ENCODE results near the gene HFE.
"Not testable (repeated sequence)": the region's sequence is repeated elsewhere in the genome, so short reads cannot be mapped to it uniquely, and the experiment has no call there.

Gene HFE

DNA sequence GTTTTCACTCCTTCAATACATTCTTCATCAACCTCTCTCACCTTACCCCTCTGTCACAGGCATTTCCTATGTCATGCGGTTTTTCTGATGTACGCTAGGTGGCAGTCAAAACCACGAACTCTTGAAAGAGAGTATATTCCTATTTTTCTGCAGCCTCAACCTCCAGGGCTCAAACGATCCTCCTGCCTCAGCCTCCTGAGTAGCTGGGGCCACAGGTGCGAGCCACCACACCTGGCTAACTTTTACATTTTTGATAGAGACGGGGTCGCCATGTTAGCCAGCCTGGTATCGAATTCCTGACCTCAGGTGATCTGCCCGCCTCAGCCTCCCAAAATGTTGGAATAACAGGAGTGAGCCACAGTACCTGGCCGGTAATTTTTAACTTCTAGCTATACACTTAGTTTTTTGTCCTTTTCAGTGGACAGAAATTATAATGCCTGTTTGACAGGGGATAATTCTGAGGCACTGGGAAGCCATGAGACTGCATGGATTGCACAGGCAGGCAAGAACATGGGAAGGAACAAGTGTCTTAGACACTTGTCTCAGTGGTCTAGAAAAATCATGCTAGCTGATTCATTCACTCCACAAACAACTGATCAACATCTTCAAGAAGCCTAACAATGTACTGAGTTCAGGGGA, 22.5 kb upstream of the HFE start:
- DNase-seq: peak; percentile 60

DNA sequence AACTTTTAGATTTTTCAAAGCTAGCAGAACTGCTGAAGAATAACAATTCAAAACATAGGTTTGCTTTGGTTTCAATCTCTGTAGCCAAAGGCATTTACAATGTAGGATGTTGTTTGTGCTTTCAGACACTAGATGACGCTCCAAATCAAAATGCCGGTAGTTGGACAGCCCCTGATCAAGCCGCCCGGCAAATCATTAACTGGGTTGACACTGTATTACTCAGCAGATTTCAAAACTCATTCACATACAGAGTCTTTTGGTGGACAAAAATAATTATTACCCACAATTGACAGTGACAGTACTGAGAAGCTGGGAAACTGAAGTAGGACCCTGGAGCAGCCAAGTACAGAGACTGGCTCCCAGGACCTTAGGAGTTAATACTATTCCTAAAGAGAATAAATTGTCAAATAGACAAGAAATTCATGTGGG, 21.3 kb upstream of the HFE start:
- DNase-seq: peak; percentile 71

DNA sequence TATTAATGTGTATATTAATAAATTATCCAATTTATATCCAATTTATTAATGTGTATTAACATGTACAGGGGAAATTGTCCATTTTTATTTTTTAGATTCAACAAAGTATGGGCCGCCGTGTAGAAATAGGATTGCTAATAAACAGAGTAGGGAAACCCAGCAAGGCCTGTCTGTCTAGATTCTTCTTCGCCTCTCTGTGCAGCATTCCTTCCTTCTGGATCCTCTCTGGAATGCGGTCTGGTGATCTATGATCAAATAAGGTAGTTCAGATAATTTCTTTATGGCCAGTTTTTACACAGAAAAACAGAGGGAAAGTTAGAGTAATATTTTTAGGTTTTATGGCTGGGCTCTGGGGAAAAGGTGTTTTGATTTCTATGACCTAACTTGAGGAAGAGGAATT, 19.9 kb upstream of the HFE start:
- no peak for DNase-seq

DNA sequence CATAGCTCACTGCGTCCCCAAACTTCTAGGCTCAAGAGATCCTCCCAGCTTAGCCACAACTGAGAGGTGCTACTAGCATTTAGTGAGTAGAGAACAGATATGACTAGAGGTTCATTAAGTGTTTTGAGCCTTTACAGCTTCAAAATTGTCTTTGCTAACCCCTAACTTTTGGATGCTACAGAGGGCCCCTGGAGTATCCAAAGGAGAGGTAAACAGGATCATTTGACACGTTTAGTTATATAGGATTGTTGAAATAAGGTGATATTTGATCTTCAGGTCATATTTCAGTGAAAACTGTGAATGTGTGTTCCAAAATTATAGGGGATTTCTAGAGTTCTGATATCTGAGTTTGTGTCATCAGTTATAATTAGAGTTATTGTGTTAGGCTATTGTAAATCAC, 19.2 kb upstream of the HFE start:
- DNase-seq: no peak

DNA sequence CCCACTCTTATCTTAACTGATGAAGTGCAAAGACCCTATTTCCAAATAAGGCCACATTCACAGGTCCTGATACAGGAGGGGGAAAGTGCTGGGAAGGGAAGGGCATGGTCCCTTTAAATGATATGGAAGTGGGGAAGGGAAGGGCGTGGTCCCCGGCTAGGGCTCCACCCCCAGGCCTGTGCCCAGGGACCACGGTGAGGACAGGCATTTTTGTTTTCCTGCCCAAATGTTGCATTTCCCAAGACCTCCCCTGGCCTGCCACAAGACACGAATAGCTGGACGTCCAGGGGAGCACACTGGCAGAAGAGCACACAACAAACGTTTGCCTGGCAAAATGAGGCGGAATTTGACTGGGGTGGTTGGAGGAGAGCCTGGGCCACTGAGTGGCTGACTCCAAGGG, 16.1 kb upstream of the HFE start:
- DNase-seq: no peak

DNA sequence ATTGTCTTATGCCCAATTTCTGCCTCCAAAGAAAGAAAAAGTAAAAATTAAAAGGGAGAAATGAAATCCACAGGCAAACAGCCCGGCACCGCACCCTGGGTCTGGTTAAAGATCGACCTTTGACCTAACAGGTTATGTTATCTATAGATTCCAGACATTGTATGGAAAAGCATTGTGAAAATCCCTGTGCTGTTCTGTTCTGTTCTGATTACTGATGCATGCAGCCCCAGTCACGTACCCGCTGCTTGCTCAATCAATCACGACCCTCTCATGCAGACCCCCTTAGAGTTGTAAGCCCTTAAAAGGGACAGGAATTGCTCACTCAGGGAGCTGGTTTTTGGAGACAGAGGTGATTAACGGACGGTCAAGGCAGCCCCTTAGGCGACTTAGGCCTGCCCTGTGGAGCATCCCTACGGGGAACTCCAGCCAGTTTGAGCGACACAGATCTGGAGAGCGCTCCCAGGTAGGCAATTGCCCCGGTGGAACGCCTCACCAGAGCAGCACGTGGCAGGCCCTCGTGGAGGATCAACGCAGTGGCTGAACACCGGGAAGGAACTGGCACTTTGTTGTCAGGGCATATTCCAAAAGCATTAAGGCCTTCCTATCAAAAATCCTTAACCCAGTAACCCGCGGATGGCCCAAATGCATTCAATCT, 12.0 kb upstream of the HFE start:
- no peak for DNase-seq

DNA sequence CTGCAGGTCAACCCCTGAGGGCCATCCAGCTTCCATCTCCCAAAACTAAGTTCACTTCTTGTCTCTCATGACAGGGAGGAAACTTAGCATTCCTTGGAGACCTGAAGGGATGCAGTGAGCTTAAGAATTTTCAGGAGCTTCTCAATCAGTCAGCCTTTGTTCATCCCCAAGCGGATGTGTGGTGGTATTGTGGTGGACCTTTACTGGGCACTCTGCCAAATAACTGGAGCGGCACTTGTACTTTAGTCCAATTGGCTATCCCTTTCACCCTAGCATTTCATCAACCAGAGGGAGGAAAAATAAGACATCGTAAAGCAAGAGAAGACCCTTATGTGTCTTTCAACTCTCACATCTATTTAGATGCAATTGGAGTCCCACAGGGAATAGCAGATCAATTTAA, 9.2 kb upstream of the HFE start:
- DNase-seq: not testable (repeated sequence)

DNA sequence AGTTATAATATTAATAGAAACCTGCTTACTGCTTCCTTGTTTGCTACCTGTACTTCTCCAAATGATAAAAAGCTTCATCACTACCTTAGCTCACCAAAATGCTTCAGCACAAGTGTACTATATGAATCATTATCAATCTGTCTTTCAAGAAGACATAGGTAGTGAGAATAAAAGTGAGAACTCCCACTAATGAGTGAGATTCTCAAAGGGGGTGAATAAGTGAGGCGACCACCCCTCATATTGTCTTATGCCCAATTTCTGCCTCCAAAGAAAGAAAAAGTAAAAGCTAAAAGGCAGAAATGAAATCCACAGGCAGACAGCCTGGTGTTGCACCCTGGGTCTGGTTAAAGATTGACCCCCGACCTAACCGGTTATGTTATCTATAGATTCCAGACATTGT, 6.1 kb upstream of the HFE start:
- not testable (repeated sequence) for DNase-seq

DNA sequence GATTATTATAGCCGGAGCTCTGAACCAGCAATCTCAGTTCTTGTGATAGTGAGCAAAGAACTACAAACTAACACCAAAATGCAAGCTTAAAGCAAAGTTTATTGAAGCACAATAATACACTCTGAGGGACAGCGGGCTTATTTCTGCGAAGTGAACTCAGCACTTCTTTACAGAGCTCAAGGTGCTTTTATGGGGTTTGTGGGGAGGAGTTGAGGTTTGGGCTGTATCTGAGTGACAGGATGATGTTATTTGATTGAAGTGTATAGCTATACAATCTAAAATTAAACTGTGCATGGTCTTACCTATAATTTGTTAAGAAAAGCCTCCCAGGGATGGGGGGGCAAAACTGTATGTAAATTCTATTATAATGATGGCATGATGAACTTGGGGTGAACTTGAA, 1.0 kb upstream of the HFE start:
- DNase-seq: no peak

DNA sequence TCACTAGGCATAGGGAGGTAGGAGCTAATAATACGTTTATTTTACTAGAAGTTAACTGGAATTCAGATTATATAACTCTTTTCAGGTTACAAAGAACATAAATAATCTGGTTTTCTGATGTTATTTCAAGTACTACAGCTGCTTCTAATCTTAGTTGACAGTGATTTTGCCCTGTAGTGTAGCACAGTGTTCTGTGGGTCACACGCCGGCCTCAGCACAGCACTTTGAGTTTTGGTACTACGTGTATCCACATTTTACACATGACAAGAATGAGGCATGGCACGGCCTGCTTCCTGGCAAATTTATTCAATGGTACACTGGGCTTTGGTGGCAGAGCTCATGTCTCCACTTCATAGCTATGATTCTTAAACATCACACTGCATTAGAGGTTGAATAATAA, 1.1 kb downstream of the HFE start:
- no peak for DNase-seq

DNA sequence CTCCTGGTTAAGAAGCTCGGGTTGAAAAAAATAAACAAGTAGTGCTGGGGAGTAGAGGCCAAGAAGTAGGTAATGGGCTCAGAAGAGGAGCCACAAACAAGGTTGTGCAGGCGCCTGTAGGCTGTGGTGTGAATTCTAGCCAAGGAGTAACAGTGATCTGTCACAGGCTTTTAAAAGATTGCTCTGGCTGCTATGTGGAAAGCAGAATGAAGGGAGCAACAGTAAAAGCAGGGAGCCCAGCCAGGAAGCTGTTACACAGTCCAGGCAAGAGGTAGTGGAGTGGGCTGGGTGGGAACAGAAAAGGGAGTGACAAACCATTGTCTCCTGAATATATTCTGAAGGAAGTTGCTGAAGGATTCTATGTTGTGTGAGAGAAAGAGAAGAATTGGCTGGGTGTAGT, 2.0 kb downstream of the HFE start:
- DNase-seq: no peak

DNA sequence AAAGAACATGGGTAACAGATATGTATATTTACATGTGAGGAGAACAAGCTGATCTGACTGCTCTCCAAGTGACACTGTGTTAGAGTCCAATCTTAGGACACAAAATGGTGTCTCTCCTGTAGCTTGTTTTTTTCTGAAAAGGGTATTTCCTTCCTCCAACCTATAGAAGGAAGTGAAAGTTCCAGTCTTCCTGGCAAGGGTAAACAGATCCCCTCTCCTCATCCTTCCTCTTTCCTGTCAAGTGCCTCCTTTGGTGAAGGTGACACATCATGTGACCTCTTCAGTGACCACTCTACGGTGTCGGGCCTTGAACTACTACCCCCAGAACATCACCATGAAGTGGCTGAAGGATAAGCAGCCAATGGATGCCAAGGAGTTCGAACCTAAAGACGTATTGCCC, 5.2 kb downstream of the HFE start:
- no peak for DNase-seq

DNA sequence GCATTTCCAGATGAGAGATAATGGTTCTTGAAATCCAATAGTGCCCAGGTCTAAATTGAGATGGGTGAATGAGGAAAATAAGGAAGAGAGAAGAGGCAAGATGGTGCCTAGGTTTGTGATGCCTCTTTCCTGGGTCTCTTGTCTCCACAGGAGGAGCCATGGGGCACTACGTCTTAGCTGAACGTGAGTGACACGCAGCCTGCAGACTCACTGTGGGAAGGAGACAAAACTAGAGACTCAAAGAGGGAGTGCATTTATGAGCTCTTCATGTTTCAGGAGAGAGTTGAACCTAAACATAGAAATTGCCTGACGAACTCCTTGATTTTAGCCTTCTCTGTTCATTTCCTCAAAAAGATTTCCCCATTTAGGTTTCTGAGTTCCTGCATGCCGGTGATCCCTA, 6.8 kb downstream of the HFE start:
- DNase-seq: no peak

DNA sequence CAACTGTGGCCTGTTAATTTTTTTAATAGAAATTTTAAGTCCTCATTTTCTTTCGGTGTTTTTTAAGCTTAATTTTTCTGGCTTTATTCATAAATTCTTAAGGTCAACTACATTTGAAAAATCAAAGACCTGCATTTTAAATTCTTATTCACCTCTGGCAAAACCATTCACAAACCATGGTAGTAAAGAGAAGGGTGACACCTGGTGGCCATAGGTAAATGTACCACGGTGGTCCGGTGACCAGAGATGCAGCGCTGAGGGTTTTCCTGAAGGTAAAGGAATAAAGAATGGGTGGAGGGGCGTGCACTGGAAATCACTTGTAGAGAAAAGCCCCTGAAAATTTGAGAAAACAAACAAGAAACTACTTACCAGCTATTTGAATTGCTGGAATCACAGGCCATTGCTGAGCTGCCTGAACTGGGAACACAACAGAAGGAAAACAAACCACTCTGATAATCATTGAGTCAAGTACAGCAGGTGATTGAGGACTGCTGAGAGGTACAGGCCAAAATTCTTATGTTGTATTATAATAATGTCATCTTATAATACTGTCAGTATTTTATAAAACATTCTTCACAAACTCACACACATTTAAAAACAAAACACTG, 10.1 kb downstream of the HFE start:
- DNase-seq: peak; percentile 72

DNA sequence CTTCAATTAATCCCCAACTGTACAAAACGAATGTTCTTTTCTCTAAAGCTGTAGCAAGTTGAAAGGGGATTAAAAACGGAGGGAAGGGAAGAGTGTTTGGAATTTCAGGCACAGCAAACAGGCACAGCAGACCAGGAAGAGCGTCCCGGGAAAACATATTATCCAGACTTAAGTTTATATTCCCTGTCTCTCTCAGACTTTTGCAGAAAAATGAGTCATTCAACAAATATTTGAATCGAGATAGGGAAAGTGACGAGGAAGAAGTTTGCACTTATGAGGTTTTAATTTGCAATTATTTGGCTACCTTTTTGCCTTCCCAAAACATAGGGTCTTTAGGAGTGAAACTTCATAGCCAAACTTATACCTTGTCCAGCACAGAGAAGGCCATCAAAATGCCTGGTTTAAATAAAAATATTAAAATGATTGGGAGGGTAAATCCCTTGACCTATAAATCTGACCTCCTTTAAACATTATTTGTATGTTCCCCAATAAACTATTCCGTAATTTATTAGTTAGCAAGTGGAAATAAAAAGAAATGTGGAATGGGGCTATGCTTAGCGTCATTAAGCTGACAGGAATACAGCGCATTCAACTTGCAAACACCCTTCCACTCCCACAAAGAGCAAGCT, 16.0 kb downstream of the HFE start:
- no peak for DNase-seq

DNA sequence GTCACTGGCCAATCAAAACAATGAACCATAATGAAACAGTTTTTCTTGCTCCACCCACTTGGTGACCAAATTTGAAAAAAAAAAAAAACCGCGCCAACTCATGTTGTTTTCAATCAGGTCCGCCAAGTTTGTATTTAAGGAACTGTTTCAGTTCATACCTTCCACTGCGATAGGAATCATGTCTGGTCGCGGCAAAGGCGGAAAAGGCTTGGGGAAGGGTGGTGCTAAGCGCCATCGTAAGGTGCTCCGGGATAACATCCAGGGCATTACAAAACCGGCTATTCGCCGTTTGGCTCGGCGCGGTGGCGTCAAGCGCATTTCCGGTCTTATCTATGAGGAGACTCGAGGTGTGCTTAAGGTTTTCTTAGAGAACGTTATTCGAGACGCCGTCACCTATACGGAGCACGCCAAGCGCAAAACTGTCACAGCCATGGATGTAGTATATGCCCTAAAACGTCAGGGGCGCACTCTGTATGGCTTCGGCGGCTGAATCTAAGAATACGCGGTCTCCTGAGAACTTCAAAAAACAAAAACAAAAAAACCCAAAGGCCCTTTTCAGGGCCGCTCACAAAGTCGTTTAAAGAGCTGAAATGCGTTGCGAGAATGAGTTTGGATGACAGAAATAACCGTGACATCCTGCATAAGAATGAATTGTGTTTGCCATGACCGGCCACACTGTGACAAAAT, 16.7 kb downstream of the HFE start:
- no peak for DNase-seq

DNA sequence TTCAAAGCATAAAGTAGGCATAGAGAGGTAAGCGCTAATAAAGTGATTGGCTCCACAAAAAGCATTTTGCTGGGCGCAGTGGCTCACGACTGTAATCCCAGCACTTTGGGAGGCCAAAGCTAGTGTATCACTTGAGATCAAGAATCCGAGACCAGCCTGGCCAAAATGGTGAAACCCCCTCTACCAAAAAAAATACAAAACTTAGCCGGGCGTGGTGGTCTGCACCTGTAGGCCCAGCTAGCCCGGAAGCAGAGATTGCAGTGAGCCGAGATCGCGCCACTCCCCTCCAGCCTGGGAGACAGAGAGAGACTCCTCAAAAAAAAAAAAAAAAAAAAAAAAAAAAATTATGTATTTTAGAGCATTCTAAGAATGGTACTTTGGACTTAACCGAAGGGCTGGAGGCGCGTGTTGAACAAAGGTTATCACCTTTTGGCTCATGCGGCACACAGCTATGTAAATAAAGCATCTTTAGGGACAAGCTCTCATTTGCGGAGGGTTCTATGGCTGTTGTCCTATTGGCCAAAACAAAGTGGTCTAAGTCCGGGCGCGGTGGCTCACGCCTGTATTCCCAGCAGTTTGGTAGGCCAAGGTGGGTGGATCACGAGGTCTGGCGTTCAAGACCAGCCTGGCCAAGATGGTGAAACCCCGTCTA, 17.4 kb downstream of the HFE start:
- DNase-seq: no peak

DNA sequence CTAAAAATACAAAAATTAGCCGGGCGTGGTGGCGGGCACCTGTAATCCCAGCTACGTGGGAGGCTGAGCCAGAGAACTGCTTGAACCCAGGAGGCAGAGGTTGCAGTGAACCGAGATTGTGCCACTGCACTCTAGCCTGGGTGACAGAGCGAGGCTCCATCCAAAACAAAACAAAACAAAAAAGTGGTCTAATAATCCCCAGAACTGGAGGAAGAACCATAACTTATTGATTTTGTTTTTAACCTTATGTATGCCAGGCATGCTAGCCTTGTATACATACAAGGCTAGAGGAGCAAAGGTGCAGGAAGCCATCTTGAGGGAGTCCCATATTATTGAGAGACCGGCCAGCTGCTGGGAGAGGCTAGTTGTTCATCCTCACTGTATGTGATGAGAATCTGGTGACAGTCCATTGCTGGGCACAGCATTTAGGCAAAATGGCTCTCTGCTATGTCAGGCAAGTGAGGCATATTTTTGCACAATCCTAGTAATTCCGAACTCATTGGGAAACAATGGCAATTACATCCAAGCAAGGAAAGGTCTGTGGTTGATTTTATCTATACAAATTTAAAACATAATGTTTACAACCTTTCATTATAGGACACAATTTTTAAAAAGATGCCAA, 18.0 kb downstream of the HFE start:
- no peak for DNase-seq

DNA sequence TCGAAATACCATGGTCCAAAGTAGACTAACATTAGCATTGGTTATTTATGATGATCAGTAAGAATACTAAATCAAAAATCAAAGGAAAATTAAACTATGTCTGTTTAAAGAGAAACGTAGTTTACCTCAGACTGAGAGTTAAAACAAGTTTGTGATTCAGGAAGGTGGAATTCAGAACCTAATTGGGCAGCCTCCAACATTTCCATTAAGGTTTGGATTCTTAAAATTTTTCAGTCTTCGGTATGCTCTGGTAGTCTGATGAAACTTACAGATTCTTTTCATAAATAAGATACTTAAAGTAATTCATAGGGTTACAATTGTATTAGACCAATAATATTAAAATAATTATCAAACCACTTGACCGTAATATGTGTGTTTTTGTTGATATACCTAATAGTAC, 18.6 kb downstream of the HFE start:
- no peak for DNase-seq

DNA sequence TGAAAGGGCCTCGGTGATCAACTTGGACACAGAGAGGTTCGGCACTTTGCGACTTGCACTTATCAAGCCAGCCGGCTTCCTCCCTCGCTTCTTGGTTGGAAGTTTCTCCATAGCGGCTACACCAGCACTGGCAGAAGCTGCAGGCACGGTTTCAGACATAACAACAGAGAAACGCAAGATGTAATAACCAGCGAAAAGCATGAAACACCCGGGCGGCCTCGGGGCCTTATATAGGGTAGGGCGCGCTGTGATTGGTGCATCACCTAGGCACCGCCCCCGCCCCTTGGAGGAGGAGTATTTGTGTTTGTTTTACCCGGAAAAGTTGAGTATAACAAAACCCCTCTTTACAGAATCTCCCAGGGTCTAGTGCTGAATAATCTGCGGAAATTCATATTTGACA, 20.7 kb downstream of the HFE start:
- DNase-seq: no peak

DNA sequence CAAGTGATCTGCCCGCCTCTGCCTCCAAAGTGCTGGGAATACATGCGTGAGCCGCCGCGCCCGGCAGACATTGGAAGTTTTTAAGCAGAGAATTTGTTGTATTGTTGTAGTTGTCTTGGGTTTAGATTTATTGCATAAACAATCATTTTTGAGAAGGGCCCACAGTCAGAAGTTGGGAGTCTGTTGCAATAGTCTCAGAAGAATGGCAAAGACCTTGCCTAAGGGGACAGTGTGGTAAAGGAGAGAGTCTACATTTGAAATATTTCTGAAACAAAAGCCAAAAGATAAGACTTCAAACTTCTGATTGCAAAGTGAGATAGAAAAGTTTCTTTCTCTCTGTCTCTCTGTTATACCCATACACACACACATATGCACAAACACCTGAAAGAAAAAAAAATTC, 22.5 kb downstream of the HFE start:
- DNase-seq: no peak

DNA sequence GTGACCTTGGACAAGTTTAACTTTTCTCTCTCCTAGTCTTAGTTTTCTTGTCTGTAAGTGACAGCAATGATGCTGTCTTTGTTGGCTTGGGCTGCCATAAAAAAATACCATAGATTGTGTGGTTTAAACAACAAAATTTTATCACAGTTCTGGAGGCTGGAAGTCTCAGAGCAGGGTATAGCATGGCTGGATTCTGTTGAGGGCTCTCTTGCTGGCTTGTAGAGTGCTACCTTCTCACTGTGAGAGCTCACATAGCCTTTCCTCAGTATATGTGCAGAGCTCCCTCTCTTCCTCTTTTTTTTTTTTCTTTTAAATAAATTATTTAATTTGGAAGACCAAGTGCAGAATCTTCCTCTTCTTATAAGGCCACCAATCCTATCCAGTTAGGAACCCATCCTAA, 26.3 kb downstream of the HFE start:
- DNase-seq: no peak

DNA sequence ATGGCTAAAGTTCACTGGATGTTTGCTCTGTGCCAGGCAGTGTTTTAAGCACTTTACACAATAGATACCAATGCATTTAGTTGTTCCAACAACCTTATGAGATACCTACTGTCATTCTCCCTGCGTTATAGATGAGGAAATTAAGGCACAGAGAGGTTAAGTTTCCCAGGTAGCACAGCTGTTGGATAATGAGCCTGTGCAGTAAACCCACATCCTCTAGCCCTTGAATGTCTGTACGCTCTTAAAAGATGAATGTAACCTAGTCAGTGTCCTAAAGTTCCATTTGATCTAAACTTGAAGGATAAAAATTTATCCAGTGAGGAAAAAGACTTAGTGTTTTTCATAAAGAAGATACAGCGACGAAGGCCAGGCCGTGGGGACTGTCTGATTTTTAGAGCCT, 28.0 kb downstream of the HFE start:
- no peak for DNase-seq

All from NCI-H1694 treated with DMSO at 0.1 percent for 48 hours (cell line).